ENCODE data around the gene DNAAF1. TPM values are rescaled to one million over a fixed set of nuclear protein-coding genes. Genes with fewer than 3 reads are reported as not detected.

The DNAAF1 gene
- total RNA-seq, 1 donor from 2014 or later = not detected

DNA sequence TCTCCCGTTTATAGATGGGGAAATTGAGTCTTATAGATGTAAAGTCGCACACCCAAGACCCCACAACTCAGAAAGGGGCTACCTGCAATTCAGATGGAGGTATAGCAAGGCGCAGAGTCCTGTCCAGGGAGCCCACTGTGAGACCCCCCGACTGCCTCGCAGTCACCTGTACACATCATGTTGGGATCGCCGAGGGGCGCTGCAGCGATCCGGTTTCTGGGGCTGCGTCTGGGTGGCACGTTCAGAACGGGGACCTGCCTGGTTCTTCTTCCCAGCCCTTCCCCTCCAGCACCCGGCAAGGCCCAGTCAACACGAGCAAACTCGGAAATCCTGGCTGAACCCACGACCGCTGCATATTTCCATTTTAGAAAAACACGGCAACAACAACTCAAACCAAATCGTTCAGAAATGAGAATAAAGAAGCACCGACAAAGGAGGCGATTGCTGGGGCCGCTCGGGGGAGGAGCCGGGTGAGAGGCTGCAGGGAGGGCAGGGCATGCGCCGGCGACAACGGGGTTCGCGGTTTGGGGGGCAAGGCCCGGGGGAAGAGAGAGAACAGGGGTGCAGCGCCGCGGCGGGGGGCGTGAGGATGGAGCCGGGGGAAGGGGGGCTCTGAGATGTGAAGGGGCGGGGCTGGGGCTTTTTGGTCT, 774 bp upstream of the DNAAF1 start:
- Histone ChIP-seq H3K36me3 (ENCODE audit: control insufficient read depth, insufficient read depth, low read length) (no peaks in the 10 kb centered on the region), H3K4me3 (ENCODE audit: low read depth, low read length) (peak overlapping the region; percentile 86), H3K27me3 (ENCODE audit: control insufficient read depth, insufficient read depth, low read length) (no peaks in the 10 kb centered on the region)
- peak; percentile 17 for TF ChIP-seq CTCF (IDR thresholded peaks at IDR 0.05; ENCODE audit: insufficient read depth, low read length, severe bottlenecking)
- no peak for FAIRE-seq
- DNase-seq (ENCODE audit: low read depth) = no peak

DNA sequence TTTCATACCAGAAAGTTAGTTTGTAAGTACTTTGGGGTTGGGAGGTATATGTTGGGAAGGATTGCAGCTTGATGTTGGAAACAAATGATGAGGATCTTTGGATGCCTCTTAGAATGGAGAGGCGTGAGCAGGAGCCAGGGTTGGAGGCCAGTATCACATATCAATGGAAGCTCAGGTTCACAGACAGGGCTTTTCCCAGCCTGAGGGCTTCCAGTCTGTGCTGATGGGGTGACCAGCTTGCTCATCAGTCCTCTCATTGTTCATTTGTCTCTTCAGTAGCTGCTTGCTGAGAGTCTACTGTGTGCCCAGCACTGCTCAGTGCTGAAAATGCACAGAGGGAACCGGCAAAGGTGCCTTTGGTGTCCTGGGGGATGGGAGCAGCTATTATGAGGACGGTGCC, 5.8 kb downstream of the DNAAF1 start:
- Histone ChIP-seq H3K27me3 (ENCODE audit: control insufficient read depth, insufficient read depth, low read length) (no peaks in the 10 kb centered on the region), H3K4me3 (ENCODE audit: low read depth, low read length) (no peak overlapping the region), H3K36me3 (ENCODE audit: control insufficient read depth, insufficient read depth, low read length) (no peaks in the 10 kb centered on the region)
- DNase-seq (ENCODE audit: low read depth) (no peak), FAIRE-seq (no peak)
- TF ChIP-seq CTCF (IDR thresholded peaks at IDR 0.05; ENCODE audit: insufficient read depth, low read length, severe bottlenecking) = no peak

GRCh38 chr16:84153660-84154214, 8.6 kb downstream of the DNAAF1 start:
- DNase-seq (ENCODE audit: low read depth) (no peak), FAIRE-seq (no peak)
- H3K27me3 ChIP-seq (ENCODE audit: control insufficient read depth, insufficient read depth, low read length) = peaks cover 2% of the 10 kb centered on the region
- TF ChIP-seq CTCF (IDR thresholded peaks at IDR 0.05; ENCODE audit: insufficient read depth, low read length, severe bottlenecking) = no peak
- H3K36me3 ChIP-seq (ENCODE audit: control insufficient read depth, insufficient read depth, low read length) = no peaks in the 10 kb centered on the region
- H3K4me3 ChIP-seq (ENCODE audit: low read depth, low read length) = no peak overlapping the region

- H3K27me3 ChIP-seq (ENCODE audit: control insufficient read depth, insufficient read depth, low read length) = peaks cover 3% of the 10 kb centered on the region
- H3K4me3 ChIP-seq (ENCODE audit: low read depth, low read length) = no peak overlapping the region
- no peak for FAIRE-seq
- no peak for DNase-seq (ENCODE audit: low read depth)
- no peak for TF ChIP-seq CTCF (IDR thresholded peaks at IDR 0.05; ENCODE audit: insufficient read depth, low read length, severe bottlenecking)
- no peaks in the 10 kb centered on the region for H3K36me3 ChIP-seq (ENCODE audit: control insufficient read depth, insufficient read depth, low read length)
Measured at GRCh38 chr16:84155226-84155625, 10.1 kb downstream of the DNAAF1 start.

DNA sequence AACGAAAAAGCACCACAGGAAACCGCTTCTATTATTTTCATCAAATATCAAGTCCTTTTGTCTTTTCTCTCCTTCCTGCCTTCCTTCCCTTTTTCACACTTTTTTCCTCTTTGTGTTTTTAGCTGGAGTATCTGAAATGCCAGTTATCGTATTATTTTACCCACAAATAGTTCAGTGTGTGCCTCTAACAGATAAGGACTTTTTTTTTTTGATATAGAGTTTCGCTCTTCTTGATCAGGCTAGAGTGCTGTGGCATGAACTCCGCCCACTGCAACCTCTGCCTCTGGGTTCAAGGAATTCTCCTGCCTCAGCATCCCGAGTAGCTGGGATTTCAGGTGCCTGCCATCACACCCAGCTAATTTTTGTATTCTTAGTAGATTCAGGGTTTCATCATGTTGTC, 10.7 kb downstream of the DNAAF1 start:
- DNase-seq (ENCODE audit: low read depth) = no peak
- H3K27me3 ChIP-seq (ENCODE audit: control insufficient read depth, insufficient read depth, low read length) = peaks cover 3% of the 10 kb centered on the region
- no peaks in the 10 kb centered on the region for H3K36me3 ChIP-seq (ENCODE audit: control insufficient read depth, insufficient read depth, low read length)
- no peak for TF ChIP-seq CTCF (IDR thresholded peaks at IDR 0.05; ENCODE audit: insufficient read depth, low read length, severe bottlenecking)
- FAIRE-seq = no peak
- H3K4me3 ChIP-seq (ENCODE audit: low read depth, low read length) = no peak overlapping the region

- no peaks in the 10 kb centered on the region for H3K36me3 ChIP-seq (ENCODE audit: control insufficient read depth, insufficient read depth, low read length)
- no peak for TF ChIP-seq CTCF (IDR thresholded peaks at IDR 0.05; ENCODE audit: insufficient read depth, low read length, severe bottlenecking)
- FAIRE-seq (no peak), DNase-seq (ENCODE audit: low read depth) (peak; percentile 72)
- no peak overlapping the region for H3K4me3 ChIP-seq (ENCODE audit: low read depth, low read length)
- peaks cover 5% of the 10 kb centered on the region for H3K27me3 ChIP-seq (ENCODE audit: control insufficient read depth, insufficient read depth, low read length)
Measured at GRCh38 chr16:84156342-84156784, 11.3 kb downstream of the DNAAF1 start.

Measured in bronchial epithelial cell (primary cell).